ENCODE results near the gene RHOBTB3. TPM values are rescaled to one million over a fixed set of nuclear protein-coding genes. Genes with fewer than 3 reads are reported as not detected.

Gene RHOBTB3
- total RNA-seq, 1 experiment from 2014 or later: 95.2 TPM

- Histone ChIP-seq H3K9me3 (ENCODE audit: control insufficient read depth, insufficient read depth, low read depth, low read length) (no peaks in the 10 kb centered on the region), H3K4me3 (ENCODE audit: low read depth in 2 of 2, low read length in 2 of 2) (no peak overlapping the region), H3K27me3 (ENCODE audit: control insufficient read depth, insufficient read depth, low read length) (no peaks in the 10 kb centered on the region), H3K36me3 (ENCODE audit: control insufficient read depth, insufficient read depth, low read length) (peaks cover 9% of the 10 kb centered on the region; the same call in 1 of the 2 replicates), H3K27ac (ENCODE audit: low read length) (no peak overlapping the region), H3K4me1 (ENCODE audit: control insufficient read depth, insufficient read depth, low read length) (no peaks in the 10 kb centered on the region)
- intact Hi-C loops (cut with micrococcal nuclease; ENCODE audit: unreplicated experiment) (no loop called here), in situ Hi-C loops (cut with HindIII; ENCODE audit: low pct_unique_long_range_greater_than_20kb, low sequenced_read_pairs) (no loop called here)
- no TSS peak for BruUV-seq (replicated peaks)
- ATAC-seq (no peak), DNase-seq (ENCODE audit: low read depth, low spot score) (no peak)
- CTCF ChIA-PET: no interaction called here
- TF ChIP-seq REST (IDR thresholded peaks at IDR 0.05; ENCODE audit: insufficient read depth in 1 of 2, low read depth in 2 of 2, low read length in 1 of 2) (no peak), POLR2AphosphoS5 (IDR thresholded peaks at IDR 0.05; ENCODE audit: low read depth, low read length) (no peak), TCF7L2 (IDR thresholded peaks at IDR 0.05; ENCODE audit: low read depth, low read length) (no peak), CTCF (IDR thresholded peaks at IDR 0.05) (no peak), SIN3A (IDR thresholded peaks at IDR 0.05; ENCODE audit: borderline replicate concordance, insufficient read depth, low read depth, low read length) (no peak)
- POLR2A ChIA-PET: no interaction called here
Measured at GRCh38 chr5:95741458-95741857, 10.3 kb downstream of the RHOBTB3 start.

GRCh38 chr5:95743232-95743631, 12.1 kb downstream of the RHOBTB3 start:
- in situ Hi-C loops (cut with HindIII; ENCODE audit: low pct_unique_long_range_greater_than_20kb, low sequenced_read_pairs) (no loop called here), intact Hi-C loops (cut with micrococcal nuclease; ENCODE audit: unreplicated experiment) (no loop called here)
- no peak overlapping the region for H3K27ac ChIP-seq (ENCODE audit: low read length)
- BruUV-seq (replicated peaks): no TSS peak
- H3K36me3 ChIP-seq (ENCODE audit: control insufficient read depth, insufficient read depth, low read length): peaks cover 13% of the 10 kb centered on the region
- no peak overlapping the region for H3K4me3 ChIP-seq (ENCODE audit: low read depth in 2 of 2, low read length in 2 of 2)
- H3K27me3 ChIP-seq (ENCODE audit: control insufficient read depth, insufficient read depth, low read length): no peaks in the 10 kb centered on the region
- ChIA-PET POLR2A (no interaction called here), CTCF (interaction anchor here (0.7 kb wide), 1 partner anchor 79 kb away, joined by 3 read pairs; no protein-coding TSS in a partner anchor)
- no peaks in the 10 kb centered on the region for H3K9me3 ChIP-seq (ENCODE audit: control insufficient read depth, insufficient read depth, low read depth, low read length)
- ATAC-seq: peak; percentile 57
- no peaks in the 10 kb centered on the region for H3K4me1 ChIP-seq (ENCODE audit: control insufficient read depth, insufficient read depth, low read length)
- no peak for TF ChIP-seq CTCF (IDR thresholded peaks at IDR 0.05)
- no peak for TF ChIP-seq SIN3A (IDR thresholded peaks at IDR 0.05; ENCODE audit: borderline replicate concordance, insufficient read depth, low read depth, low read length)
- no peak for TF ChIP-seq POLR2AphosphoS5 (IDR thresholded peaks at IDR 0.05; ENCODE audit: low read depth, low read length)
- no peak for TF ChIP-seq TCF7L2 (IDR thresholded peaks at IDR 0.05; ENCODE audit: low read depth, low read length)
- TF ChIP-seq REST (IDR thresholded peaks at IDR 0.05; ENCODE audit: insufficient read depth in 1 of 2, low read depth in 2 of 2, low read length in 1 of 2): no peak
- no peak for DNase-seq (ENCODE audit: low read depth, low spot score)

Measured in Panc1 (cell line).